ENCODE data around the gene LARGE2. TPM values are rescaled to one million over a fixed set of nuclear protein-coding genes. Genes with fewer than 3 reads are reported as not detected.

Gene LARGE2
- total RNA-seq, 1 experiment from 2014 or later: 108 TPM

DNA sequence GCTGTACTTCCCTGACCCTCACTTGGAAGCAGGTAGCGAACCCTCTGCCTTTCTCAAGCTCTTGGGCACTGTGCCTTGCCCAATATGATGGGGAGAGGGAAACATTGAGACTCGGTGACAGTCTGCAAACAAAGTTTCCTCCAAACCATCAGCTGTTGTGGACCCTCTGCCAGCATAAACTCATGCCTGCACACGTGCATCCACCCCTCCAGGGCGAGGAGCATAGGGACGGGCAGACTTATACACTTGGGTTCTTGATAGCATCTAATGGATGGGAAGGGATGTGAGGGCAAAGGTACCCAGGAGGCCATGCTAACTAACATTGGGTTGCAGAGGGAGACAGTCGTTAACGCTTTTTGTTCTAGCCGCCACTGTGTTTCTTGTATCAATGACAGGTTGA lies 45.2 kb upstream of the LARGE2 start:
- Histone ChIP-seq H3K79me2 (ENCODE audit: insufficient read depth, low read length) (no peaks in the 10 kb centered on the region), H3K23ac (ENCODE audit: insufficient read length, low read depth, low read length) (no peak overlapping the region), H3K14ac (ENCODE audit: insufficient read depth, low read length) (no peak overlapping the region), H4K20me1 (ENCODE audit: control insufficient read depth, insufficient read depth, insufficient read length) (no peaks in the 10 kb centered on the region), H2BK12ac (ENCODE audit: insufficient read length, low read depth, low read length) (no peak overlapping the region), H2BK120ac (ENCODE audit: low read depth, low read length, poor library complexity, severe bottlenecking) (no peak overlapping the region), H2BK5ac (ENCODE audit: insufficient read length, low read length) (no peak overlapping the region), H2BK15ac (ENCODE audit: low read depth, low read length) (no peak overlapping the region), H3T11ph (ENCODE audit: low read length) (no peak overlapping the region), H4K5ac (ENCODE audit: insufficient read length, low read depth, low read length) (no peak overlapping the region), H2AK5ac (ENCODE audit: insufficient read length, low read length) (no peak overlapping the region), H3K23me2 (ENCODE audit: insufficient read length, low read depth, low read length, poor library complexity, severe bottlenecking) (no peaks in the 10 kb centered on the region), H3K4ac (ENCODE audit: low read depth, low read length) (no peak overlapping the region), H3K56ac (ENCODE audit: insufficient read length, low read depth, low read length) (no peak overlapping the region), H4K91ac (ENCODE audit: insufficient read length, low read depth, low read length) (no peak overlapping the region), H3K4me1 (ENCODE audit: insufficient read depth, low read length) (peaks cover 2% of the 10 kb centered on the region; the same call in 1 of the 2 replicates), H3K9ac (ENCODE audit: extremely low read depth, insufficient read length, low read length) (no peak overlapping the region), H4K8ac (replicated peaks; ENCODE audit: insufficient read length, low read depth, low read length) (no peak overlapping the region), H3K27me3 (ENCODE audit: insufficient read depth, low read length) (no peaks in the 10 kb centered on the region), H3K9me3 (ENCODE audit: control insufficient read depth, low read depth, low read length) (no peaks in the 10 kb centered on the region), H3K18ac (ENCODE audit: insufficient read length, low read depth, low read length) (no peak overlapping the region), H2AFZ (ENCODE audit: low read length) (no peak overlapping the region), H3K79me1 (ENCODE audit: insufficient read depth, low read depth, low read length, poor library complexity, severe bottlenecking) (no peaks in the 10 kb centered on the region), H3K27ac (ENCODE audit: insufficient read length, low read depth, low read length) (no peak overlapping the region), H3K4me2 (ENCODE audit: insufficient read depth, insufficient read length, low read length) (no peak overlapping the region), H2BK20ac (ENCODE audit: low read depth, low read length, poor library complexity, severe bottlenecking) (no peak overlapping the region)
- no peaks in the 10 kb centered on the region for H3K27me3 Mint-ChIP-seq (ENCODE audit: low read depth)
- H3K4me3 Mint-ChIP-seq: no peak overlapping the region
- H3K27ac Mint-ChIP-seq: peak overlapping the region in 1 of 3 experiments; percentile 71; a peak in 3 of 7 replicates
- TF ChIP-seq, protein P1, sequence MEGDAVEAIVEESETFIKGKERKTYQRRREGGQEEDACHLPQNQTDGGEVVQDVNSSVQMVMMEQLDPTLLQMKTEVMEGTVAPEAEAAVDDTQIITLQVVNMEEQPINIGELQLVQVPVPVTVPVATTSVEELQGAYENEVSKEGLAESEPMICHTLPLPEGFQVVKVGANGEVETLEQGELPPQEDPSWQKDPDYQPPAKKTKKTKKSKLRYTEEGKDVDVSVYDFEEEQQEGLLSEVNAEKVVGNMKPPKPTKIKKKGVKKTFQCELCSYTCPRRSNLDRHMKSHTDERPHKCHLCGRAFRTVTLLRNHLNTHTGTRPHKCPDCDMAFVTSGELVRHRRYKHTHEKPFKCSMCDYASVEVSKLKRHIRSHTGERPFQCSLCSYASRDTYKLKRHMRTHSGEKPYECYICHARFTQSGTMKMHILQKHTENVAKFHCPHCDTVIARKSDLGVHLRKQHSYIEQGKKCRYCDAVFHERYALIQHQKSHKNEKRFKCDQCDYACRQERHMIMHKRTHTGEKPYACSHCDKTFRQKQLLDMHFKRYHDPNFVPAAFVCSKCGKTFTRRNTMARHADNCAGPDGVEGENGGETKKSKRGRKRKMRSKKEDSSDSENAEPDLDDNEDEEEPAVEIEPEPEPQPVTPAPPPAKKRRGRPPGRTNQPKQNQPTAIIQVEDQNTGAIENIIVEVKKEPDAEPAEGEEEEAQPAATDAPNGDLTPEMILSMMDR (conservative IDR thresholded peaks at IDR 0.05): no peak
- peaks cover 25 to 26% of the 10 kb centered on the region in 2 experiments for H3K4me1 Mint-ChIP-seq
- no CpG with 5 or more reads among the region's 8 CpGs for WGBS (ENCODE audit: extremely low coverage, insufficient read length, low lambda C conversion rate)
- DNase-seq: no peak
- peaks cover 1 to 21% (median 4%) of the 10 kb centered on the region in 3 experiments; a peak in 4 of 7 replicates for H3K36me3 Mint-ChIP-seq (ENCODE audit: insufficient read depth in 1 of 3, low read depth in 3 of 3)
- H3K9me3 Mint-ChIP-seq: no peaks in the 10 kb centered on the region
